Activated T-cell treated with anti-CD3 and anti-CD28 coated beads, Interleukin-2, amount 50 U/mL, for 1 hour (primary cell): ENCODE data around the gene CCDC186.
"Not testable (repeated sequence)": the region's sequence is repeated elsewhere in the genome, so short reads cannot be mapped to it uniquely, and the experiment has no call there.

ENCODE experiments used
- DNase-seq: peaks from one replicate; pipeline ENCODE4 v3.0.0-alpha.2; 2020

CCDC186 gene

GRCh38 chr10:114172776-114173602 is 1.0 kb downstream of the CCDC186 start:
- no peak for DNase-seq

GRCh38 chr10:114172216-114172615 is 1.8 kb downstream of the CCDC186 start:
- no peak for DNase-seq

- no peak for DNase-seq
Measured at GRCh38 chr10:114168450-114169009, 5.5 kb downstream of the CCDC186 start.

GRCh38 chr10:114167985-114168384 is 6.0 kb downstream of the CCDC186 start:
- DNase-seq, result no peak

GRCh38 chr10:114166494-114166893 is 7.5 kb downstream of the CCDC186 start:
- no peak for DNase-seq

- no peak for DNase-seq
Measured at GRCh38 chr10:114166043-114166442, 8.0 kb downstream of the CCDC186 start.

GRCh38 chr10:114163062-114163461 is 10.9 kb downstream of the CCDC186 start:
- DNase-seq, result no peak

- DNase-seq, result no peak
Measured at GRCh38 chr10:114157912-114158311, 16.1 kb downstream of the CCDC186 start.

- no peak for DNase-seq
Measured at GRCh38 chr10:114151892-114152291, 22.1 kb downstream of the CCDC186 start.

- no peak for DNase-seq
Measured at GRCh38 chr10:114151486-114151885, 22.5 kb downstream of the CCDC186 start.

GRCh38 chr10:114149476-114149875 is 24.5 kb downstream of the CCDC186 start:
- DNase-seq, result not testable (repeated sequence)

- no peak for DNase-seq
Measured at GRCh38 chr10:114143160-114143559, 30.8 kb downstream of the CCDC186 start.

- no peak for DNase-seq
Measured at GRCh38 chr10:114142018-114142417, 32.0 kb downstream of the CCDC186 start.

GRCh38 chr10:114140827-114141226 is 33.2 kb downstream of the CCDC186 start:
- not testable (repeated sequence) for DNase-seq

- no peak for DNase-seq
Measured at GRCh38 chr10:114140036-114140435, 34.0 kb downstream of the CCDC186 start.

GRCh38 chr10:114138581-114138980 is 35.4 kb downstream of the CCDC186 start:
- DNase-seq, result no peak

- DNase-seq, result no peak
Measured at GRCh38 chr10:114135476-114135875, 38.5 kb downstream of the CCDC186 start.

- DNase-seq, result no peak
Measured at GRCh38 chr10:114131094-114131493, 42.9 kb downstream of the CCDC186 start.

- DNase-seq, result no peak
Measured at GRCh38 chr10:114121031-114121430, 53.0 kb downstream of the CCDC186 start.

- DNase-seq, result no peak
Measured at GRCh38 chr10:114118514-114118913, 55.5 kb downstream of the CCDC186 start.

- no peak for DNase-seq
Measured at GRCh38 chr10:114117728-114118127, 56.3 kb downstream of the CCDC186 start.

- no peak for DNase-seq
Measured at GRCh38 chr10:114115661-114116445, 58.1 kb downstream of the CCDC186 start.

GRCh38 chr10:114110174-114110972 is 63.6 kb downstream of the CCDC186 start:
- no peak for DNase-seq
